ENCODE results near the gene ABCD3.

ABCD3 gene

DNA sequence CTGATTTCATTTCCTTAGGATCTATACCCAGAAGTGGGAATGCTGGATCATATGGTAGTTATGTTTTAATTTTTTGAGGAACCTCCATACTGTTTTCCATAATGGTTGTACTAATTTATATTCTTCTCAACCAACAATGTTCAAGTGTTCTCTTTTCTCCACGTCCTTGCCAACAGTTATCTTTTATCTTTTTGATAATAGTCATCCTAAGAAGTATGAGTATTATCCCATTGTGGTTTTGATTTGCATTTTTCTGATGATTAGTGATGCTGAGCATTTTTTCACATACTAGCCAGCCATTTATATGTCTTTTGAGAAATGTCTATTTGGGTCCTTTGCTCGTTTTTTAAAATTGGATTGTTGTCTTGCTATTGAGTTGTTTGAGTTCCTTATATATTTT is 38.5 kb downstream of the ABCD3 start:
- TF ChIP-seq, protein P1, sequence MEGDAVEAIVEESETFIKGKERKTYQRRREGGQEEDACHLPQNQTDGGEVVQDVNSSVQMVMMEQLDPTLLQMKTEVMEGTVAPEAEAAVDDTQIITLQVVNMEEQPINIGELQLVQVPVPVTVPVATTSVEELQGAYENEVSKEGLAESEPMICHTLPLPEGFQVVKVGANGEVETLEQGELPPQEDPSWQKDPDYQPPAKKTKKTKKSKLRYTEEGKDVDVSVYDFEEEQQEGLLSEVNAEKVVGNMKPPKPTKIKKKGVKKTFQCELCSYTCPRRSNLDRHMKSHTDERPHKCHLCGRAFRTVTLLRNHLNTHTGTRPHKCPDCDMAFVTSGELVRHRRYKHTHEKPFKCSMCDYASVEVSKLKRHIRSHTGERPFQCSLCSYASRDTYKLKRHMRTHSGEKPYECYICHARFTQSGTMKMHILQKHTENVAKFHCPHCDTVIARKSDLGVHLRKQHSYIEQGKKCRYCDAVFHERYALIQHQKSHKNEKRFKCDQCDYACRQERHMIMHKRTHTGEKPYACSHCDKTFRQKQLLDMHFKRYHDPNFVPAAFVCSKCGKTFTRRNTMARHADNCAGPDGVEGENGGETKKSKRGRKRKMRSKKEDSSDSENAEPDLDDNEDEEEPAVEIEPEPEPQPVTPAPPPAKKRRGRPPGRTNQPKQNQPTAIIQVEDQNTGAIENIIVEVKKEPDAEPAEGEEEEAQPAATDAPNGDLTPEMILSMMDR (IDR thresholded peaks at IDR 0.05; ENCODE audit: borderline replicate concordance, insufficient read depth, low read depth, low read length) = no peak
- no peak overlapping the region for H3K4me3 ChIP-seq (ENCODE audit: low read depth, low read length)

- TF ChIP-seq, protein P1 (IDR thresholded peaks at IDR 0.05; ENCODE audit: borderline replicate concordance, insufficient read depth, low read depth, low read length) = no peak
- H3K4me3 ChIP-seq (ENCODE audit: low read depth, low read length) = no peak overlapping the region
Measured at GRCh38 chr1:94462606-94463005, 44.4 kb downstream of the ABCD3 start.

DNA sequence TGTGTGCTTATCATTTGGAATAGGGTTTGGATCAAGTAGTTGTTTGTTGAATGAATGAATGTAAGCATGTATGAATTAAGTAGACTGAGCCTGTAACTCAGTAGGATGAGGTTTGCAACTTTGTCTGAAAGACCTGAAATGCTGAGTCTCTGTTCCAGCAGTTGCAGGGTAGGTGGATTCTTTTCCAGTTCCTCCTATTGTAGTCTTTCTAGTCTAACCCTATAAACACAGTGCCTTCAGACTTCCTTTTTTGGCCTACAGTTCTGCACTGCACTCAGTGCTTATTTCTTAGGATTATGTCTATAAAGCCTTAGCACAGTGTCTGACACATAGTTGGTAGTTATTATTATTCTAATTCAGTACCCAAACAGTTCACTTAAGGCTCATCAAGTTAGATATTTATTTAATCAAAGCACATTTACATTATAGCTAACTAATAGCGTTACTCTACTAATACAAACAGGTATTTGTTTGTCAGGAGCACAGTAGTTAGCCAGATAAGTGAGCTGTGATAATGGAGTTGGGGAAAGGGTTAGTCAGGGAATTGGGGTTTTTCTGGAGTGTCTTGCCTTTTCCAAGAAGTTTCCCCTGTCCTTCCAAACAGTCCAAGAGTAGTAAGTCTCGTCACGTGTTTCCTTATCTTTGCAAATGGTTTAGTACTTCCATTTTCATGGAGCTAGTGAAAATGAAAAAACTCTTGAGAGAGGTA is 45.0 kb downstream of the ABCD3 start:
- TF ChIP-seq, protein P1 (IDR thresholded peaks at IDR 0.05; ENCODE audit: borderline replicate concordance, insufficient read depth, low read depth, low read length) = no peak
- no peak overlapping the region for H3K4me3 ChIP-seq (ENCODE audit: low read depth, low read length)

DNA sequence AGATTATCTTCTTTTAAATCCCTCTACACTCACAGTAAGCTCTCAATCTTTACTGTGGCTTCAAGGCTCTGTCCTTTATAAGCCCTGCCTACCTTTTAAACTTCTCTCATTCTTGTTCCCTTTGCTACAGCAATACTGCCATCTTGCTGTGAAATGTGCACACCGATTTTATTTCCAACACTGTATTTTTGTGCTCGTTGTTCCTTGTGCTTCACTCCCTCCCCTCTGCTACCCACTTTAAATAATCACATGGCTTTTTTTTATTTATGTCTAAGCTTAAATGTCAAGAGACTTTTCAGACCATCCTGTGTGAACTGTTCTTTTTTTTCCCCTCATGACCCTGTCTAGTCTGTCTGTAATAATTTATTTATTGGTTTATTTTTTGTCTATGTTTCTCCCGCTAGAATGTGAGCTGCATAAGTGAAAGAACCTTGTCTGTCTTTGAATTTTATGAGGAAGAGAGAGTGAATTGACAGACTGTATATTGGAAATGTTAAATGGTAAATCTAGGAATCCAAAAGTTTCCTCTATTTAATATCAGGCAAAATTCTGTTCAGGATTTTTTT is 45.7 kb downstream of the ABCD3 start:
- no peak overlapping the region for H3K4me3 ChIP-seq (ENCODE audit: low read depth, low read length)

DNA sequence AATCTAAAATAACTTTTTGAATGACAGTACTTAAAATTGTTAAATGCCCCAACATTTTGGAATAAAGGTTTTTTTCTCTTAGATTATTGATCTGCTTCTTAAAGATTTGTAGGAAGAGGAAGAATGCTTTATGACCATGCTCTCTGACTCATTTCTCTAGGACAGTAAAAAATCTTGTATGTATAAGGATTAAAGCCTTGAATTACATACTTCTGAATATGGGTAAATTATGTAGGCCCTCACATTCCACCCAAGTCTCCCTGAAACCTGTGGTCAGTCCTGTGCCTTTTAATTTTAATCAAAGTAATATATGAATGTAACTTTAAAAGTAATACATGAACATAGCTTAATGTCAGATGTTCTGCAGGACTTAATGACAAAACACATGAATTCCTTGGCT is 50.5 kb downstream of the ABCD3 start:
- no peak overlapping the region for H3K4me3 ChIP-seq (ENCODE audit: low read depth, low read length)
- TF ChIP-seq, protein P1 (IDR thresholded peaks at IDR 0.05; ENCODE audit: borderline replicate concordance, insufficient read depth, low read depth, low read length) = no peak

More for the DNA sequence above, 45.7 kb downstream of the ABCD3 start:
- TF ChIP-seq, protein P1 (IDR thresholded peaks at IDR 0.05; ENCODE audit: borderline replicate concordance, insufficient read depth, low read depth, low read length) = no peak

DNA sequence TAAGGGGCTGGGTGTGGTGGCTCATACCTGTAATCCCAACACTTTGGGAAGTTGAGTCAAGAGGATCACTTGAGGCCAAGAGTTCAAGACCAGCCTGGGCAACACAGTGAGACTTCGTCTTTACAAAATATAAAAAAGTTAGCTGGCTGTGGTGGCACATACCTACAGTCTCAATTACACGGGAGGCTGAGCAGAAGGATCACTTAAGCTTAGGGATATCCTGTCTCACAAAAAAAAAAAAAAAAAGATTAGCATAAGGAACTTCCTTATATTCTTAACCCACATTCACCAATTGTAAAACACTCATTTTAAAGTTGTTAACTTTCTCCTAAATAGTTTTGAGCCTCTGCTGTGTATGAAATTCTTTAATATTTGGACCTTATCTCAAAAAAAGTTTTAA is 53.1 kb downstream of the ABCD3 start:
- H3K4me3 ChIP-seq (ENCODE audit: low read depth, low read length) = no peak overlapping the region
- TF ChIP-seq, protein P1 (IDR thresholded peaks at IDR 0.05; ENCODE audit: borderline replicate concordance, insufficient read depth, low read depth, low read length) = no peak

GRCh38 chr1:94475232-94475631 is 57.0 kb downstream of the ABCD3 start:
- no peak overlapping the region for H3K4me3 ChIP-seq (ENCODE audit: low read depth, low read length)
- TF ChIP-seq, protein P1 (IDR thresholded peaks at IDR 0.05; ENCODE audit: borderline replicate concordance, insufficient read depth, low read depth, low read length) = no peak
